ENCODE measurements around the gene PLEKHA1. TPM values are rescaled to one million over a fixed set of nuclear protein-coding genes. Genes with fewer than 3 reads are reported as not detected.

PLEKHA1 gene
- total RNA-seq, 2 experiments from 2014 or later = 5.5 to 7.3 TPM

GRCh38 chr10:122336332-122336731, 38.2 kb upstream of the PLEKHA1 start:
- intact Hi-C loops (cut with micrococcal nuclease; ENCODE audit: unreplicated experiment) = no loop called here
- no peak for DNase-seq (ENCODE audit: low spot score)

GRCh38 chr10:122336961-122337360, 37.5 kb upstream of the PLEKHA1 start:
- POLR2A ChIA-PET = no interaction called here
- no peak for TF ChIP-seq EZH2phosphoT487 (IDR thresholded peaks at IDR 0.05; ENCODE audit: borderline replicate concordance, low read depth, low read length)
- TF ChIP-seq, protein P1, sequence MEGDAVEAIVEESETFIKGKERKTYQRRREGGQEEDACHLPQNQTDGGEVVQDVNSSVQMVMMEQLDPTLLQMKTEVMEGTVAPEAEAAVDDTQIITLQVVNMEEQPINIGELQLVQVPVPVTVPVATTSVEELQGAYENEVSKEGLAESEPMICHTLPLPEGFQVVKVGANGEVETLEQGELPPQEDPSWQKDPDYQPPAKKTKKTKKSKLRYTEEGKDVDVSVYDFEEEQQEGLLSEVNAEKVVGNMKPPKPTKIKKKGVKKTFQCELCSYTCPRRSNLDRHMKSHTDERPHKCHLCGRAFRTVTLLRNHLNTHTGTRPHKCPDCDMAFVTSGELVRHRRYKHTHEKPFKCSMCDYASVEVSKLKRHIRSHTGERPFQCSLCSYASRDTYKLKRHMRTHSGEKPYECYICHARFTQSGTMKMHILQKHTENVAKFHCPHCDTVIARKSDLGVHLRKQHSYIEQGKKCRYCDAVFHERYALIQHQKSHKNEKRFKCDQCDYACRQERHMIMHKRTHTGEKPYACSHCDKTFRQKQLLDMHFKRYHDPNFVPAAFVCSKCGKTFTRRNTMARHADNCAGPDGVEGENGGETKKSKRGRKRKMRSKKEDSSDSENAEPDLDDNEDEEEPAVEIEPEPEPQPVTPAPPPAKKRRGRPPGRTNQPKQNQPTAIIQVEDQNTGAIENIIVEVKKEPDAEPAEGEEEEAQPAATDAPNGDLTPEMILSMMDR (conservative IDR thresholded peaks at IDR 0.05; ENCODE audit: low read length) = no peak
- CTCF ChIA-PET (ENCODE audit: unreplicated experiment) = no interaction called here

More at GRCh38 chr10:122336332-122336731, 38.2 kb upstream of the PLEKHA1 start:
- ChIA-PET CTCF (ENCODE audit: unreplicated experiment) (no interaction called here), POLR2A (no interaction called here)
- no peak for TF ChIP-seq EZH2phosphoT487 (IDR thresholded peaks at IDR 0.05; ENCODE audit: borderline replicate concordance, low read depth, low read length)
- TF ChIP-seq, protein P1 (conservative IDR thresholded peaks at IDR 0.05; ENCODE audit: low read length) = no peak
- Histone ChIP-seq H3K9me3 (ENCODE audit: low read length) (no peaks in the 10 kb centered on the region), H2AFZ (ENCODE audit: low read length) (no peak overlapping the region), H3K27ac (ENCODE audit: low read depth, low read length, poor library complexity, severe bottlenecking) (no peak overlapping the region), H3K4me3 (ENCODE audit: low read depth, low read length, poor library complexity, severe bottlenecking) (no peak overlapping the region), H3K79me2 (ENCODE audit: insufficient read depth, low read depth, low read length) (no peaks in the 10 kb centered on the region), H3K9me2 (ENCODE audit: insufficient read depth, low read length) (no peaks in the 10 kb centered on the region), H4K20me1 (ENCODE audit: insufficient read depth, low read length) (no peaks in the 10 kb centered on the region), H3K36me3 (ENCODE audit: insufficient read depth, low read length) (no peaks in the 10 kb centered on the region), H3K4me1 (ENCODE audit: insufficient read depth, low read length, poor library complexity, severe bottlenecking) (no peaks in the 10 kb centered on the region), H3K4me2 (ENCODE audit: low read length) (no peak overlapping the region)
- no TSS peak for BruUV-seq (replicated peaks)

GRCh38 chr10:122338609-122339441, 35.7 kb upstream of the PLEKHA1 start:
- CTCF ChIA-PET (ENCODE audit: unreplicated experiment) = no interaction called here

More at GRCh38 chr10:122336961-122337360, 37.5 kb upstream of the PLEKHA1 start:
- no peak for DNase-seq (ENCODE audit: low spot score)
- Histone ChIP-seq H3K79me2 (ENCODE audit: insufficient read depth, low read depth, low read length) (no peaks in the 10 kb centered on the region), H3K9me2 (ENCODE audit: insufficient read depth, low read length) (no peaks in the 10 kb centered on the region), H4K20me1 (ENCODE audit: insufficient read depth, low read length) (no peaks in the 10 kb centered on the region), H3K9me3 (ENCODE audit: low read length) (no peaks in the 10 kb centered on the region), H3K4me1 (ENCODE audit: insufficient read depth, low read length, poor library complexity, severe bottlenecking) (no peaks in the 10 kb centered on the region), H3K27ac (ENCODE audit: low read depth, low read length, poor library complexity, severe bottlenecking) (no peak overlapping the region), H3K4me2 (ENCODE audit: low read length) (no peak overlapping the region), H3K36me3 (ENCODE audit: insufficient read depth, low read length) (no peaks in the 10 kb centered on the region), H2AFZ (ENCODE audit: low read length) (no peak overlapping the region), H3K4me3 (ENCODE audit: low read depth, low read length, poor library complexity, severe bottlenecking) (no peak overlapping the region)
- intact Hi-C loops (cut with micrococcal nuclease; ENCODE audit: unreplicated experiment) = no loop called here
- BruUV-seq (replicated peaks) = no TSS peak

More at GRCh38 chr10:122338609-122339441, 35.7 kb upstream of the PLEKHA1 start:
- Histone ChIP-seq H3K9me2 (ENCODE audit: insufficient read depth, low read length) (no peaks in the 10 kb centered on the region), H3K4me3 (ENCODE audit: low read depth, low read length, poor library complexity, severe bottlenecking) (no peak overlapping the region), H2AFZ (ENCODE audit: low read length) (no peak overlapping the region), H4K20me1 (ENCODE audit: insufficient read depth, low read length) (no peaks in the 10 kb centered on the region), H3K27ac (ENCODE audit: low read depth, low read length, poor library complexity, severe bottlenecking) (no peak overlapping the region), H3K36me3 (ENCODE audit: insufficient read depth, low read length) (no peaks in the 10 kb centered on the region), H3K4me2 (ENCODE audit: low read length) (no peak overlapping the region), H3K79me2 (ENCODE audit: insufficient read depth, low read depth, low read length) (no peaks in the 10 kb centered on the region), H3K9me3 (ENCODE audit: low read length) (no peaks in the 10 kb centered on the region), H3K4me1 (ENCODE audit: insufficient read depth, low read length, poor library complexity, severe bottlenecking) (peaks cover 17% of the 10 kb centered on the region)
- POLR2A ChIA-PET = interaction anchor here (1.6 kb wide), 1 partner anchor 9 kb away, joined by 4 read pairs; no protein-coding TSS in a partner anchor
- intact Hi-C loops (cut with micrococcal nuclease; ENCODE audit: unreplicated experiment) = no loop called here
- no peak for TF ChIP-seq EZH2phosphoT487 (IDR thresholded peaks at IDR 0.05; ENCODE audit: borderline replicate concordance, low read depth, low read length)
- TF ChIP-seq, protein P1 (conservative IDR thresholded peaks at IDR 0.05; ENCODE audit: low read length) = no peak
- no peak for DNase-seq (ENCODE audit: low spot score)
- BruUV-seq (replicated peaks) = no TSS peak

Measured in OCI-LY7 (cell line).